HTR-8/SVneo (cell line): ENCODE results near the gene ARHGAP45.
A peak's percentile ranks its signal among the peaks of the same experiment; 100 is the strongest.
"Not testable (repeated sequence)": the region's sequence is repeated elsewhere in the genome, so short reads cannot be mapped to it uniquely, and the experiment has no call there.

Experiments
- DNase-seq: peaks from one replicate; pipeline ENCODE4 v3.0.0; 2011; ENCODE audit warnings: low spot score, mixed read lengths; ENCODE audit not compliant: insufficient read length
- FAIRE-seq: peaks from 2 replicates; lab custom pipeline; 2011; peaks lifted over from hg19 to GRCh38; lab: Jason Lieb, UNC

ARHGAP45 gene

GRCh38 chr19:1125601-1126467 is 58.9 kb downstream of the ARHGAP45 start:
- DNase-seq (no peak), FAIRE-seq (no peak)

- no peak for DNase-seq
- FAIRE-seq = no peak
These were observed 60.2 kb downstream of the ARHGAP45 start for GRCh38 chr19:1126984-1127760.

GRCh38 chr19:1128106-1128505 is 61.1 kb downstream of the ARHGAP45 start:
- FAIRE-seq (no peak), DNase-seq (no peak)

- not testable (repeated sequence) for DNase-seq, FAIRE-seq
These were observed 62.1 kb downstream of the ARHGAP45 start for GRCh38 chr19:1129084-1129483.

DNA sequence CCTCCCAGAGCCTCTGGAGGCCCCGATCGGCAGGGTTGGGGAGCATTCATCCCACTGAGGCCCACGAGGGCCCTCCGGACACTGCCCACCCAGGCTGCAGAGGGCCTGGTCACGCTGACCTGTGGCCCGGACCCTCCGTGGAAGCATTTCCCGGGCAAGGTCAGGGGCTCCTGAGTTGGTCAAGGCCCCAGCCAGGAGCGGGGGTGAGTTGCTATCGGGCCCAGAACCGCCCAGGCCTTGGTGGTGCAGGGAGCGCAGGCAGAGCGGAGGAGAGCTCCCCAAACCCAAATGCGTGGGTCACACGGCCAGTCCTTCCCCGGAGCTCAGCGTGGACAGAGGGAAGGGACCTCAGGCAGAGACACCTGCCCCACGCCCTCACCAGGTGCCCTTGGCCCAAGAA is 62.6 kb downstream of the ARHGAP45 start:
- no peak for FAIRE-seq
- DNase-seq = no peak

DNA sequence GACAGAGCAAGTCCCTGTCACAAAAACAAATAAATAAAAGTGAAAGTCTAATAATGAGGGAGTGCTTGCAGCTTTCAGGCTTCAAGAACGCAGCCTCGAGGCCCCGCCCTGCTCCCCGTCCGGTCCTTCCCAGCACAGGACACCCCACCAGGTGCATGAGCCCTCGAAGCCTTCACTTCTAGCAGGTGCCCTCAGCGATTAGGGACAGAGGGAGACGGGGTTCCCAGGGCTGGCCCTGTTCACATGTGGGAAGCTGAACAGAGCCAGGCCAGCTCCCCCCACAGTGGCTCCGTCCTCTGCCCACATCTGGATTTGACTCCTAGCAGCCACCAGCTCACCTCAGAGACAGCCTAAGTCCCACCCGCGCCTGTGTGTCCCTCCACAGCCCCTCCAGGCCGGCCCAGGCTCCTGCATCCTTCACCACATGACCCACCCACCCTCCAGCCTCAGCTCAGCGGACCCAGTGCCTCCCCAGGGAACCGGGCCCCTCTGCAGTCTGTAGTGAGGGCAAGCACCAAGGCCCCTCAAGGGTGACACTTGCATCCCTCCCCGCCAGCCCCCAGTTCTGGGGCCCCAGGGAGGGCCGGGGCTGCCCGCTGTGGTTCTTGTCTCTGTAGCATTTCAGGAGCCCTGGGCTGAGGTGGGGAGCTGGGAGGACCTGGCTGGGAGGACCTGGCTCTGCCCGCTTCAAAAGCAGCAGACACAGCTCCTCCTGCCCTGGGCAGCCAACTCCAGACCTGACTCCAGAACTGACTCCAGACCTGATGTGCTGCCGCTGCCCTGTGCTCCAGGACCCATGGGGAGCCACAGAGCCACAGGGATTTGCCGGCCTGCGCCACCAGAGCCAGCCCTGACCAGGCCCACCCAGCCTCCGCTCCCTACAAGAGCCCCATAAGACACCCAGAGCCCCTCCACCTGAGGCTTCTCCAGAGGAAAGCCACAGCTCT is 64.1 kb downstream of the ARHGAP45 start:
- no peak for FAIRE-seq
- no peak for DNase-seq

DNA sequence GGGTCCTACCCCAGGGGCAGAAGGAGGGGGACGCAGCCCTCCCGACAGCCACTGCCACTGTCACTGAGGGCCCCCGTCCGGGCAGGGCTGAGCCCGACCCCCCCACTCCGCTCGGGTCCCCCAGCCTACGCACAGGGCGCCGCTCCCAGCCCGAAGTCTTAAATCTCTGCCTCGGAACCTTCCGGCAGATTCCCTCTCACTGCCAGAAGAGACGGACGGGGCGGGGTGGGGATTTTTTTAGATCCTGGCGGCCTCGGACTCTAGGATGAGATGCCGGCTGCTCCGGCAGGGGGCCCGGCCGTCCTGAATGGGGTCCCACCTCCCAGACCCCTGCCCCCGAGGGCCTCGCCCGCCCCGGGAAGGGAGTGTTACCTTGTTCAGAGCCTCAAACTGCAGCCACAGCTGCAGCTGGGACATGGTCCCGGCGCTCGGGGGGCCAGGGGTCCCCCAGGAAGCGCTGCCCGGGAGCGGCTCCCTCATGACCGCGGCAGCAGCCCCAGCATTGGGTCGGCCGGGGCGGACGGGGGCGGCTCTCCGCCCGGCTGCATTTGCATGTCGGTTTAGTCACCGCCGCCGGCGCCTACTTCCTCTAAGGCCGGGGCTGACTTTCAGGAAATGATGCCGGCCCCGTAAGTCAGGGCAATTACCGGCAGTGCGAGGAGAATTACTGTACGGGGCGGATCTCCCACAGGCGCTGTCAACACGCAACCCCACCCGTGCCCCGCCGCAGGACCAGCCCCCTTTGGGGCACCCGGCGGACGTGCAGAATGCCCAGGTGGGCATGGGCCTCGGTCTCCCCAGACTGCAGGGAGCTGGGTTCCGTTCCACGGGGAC is 65.0 kb downstream of the ARHGAP45 start:
- FAIRE-seq (peak; percentile 62), DNase-seq (peak; percentile 59)

DNA sequence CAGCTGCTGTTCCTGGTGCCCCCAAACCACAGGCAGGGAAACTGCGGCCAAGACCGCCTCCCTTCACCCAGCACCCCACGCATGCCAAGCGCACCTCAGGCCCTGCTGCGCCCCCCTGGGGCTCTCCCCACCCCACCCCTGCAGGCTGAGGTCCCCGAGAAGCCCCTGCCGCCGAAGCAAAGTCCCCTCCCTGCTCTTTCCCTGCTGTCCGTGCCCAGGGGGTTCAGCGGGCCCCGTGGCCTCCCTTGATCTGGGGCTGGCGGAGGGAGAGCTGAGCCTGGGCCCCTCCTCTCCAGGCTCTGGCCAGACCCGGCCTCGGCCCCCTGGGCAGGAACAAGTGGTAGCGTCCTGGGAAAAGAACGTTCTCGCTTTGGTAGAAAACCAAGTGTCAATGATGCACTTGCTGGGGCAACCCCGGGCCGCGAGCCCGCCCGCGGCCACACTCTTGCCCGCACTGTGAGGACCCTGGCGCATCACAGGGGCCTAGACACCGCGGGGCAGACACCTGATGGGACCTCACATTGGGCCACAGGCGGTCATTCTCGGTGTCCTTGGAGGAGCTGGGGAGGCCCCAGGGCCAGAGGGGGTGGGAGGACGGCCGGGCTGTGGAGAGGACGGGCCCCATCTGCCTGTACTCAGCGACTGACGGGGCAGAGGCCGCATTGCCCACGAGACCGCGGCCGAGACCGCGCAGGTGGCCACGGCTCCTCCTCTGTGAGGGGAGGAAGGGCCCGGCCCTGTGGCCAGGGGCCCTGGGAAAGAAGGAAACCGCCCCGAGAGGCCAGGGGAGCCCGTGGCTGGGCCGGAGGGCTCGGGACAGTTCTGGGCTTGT is 65.8 kb downstream of the ARHGAP45 start:
- FAIRE-seq = no peak
- no peak for DNase-seq

GRCh38 chr19:1133471-1133929 is 66.5 kb downstream of the ARHGAP45 start:
- DNase-seq = peak; percentile 34
- FAIRE-seq = no peak

DNA sequence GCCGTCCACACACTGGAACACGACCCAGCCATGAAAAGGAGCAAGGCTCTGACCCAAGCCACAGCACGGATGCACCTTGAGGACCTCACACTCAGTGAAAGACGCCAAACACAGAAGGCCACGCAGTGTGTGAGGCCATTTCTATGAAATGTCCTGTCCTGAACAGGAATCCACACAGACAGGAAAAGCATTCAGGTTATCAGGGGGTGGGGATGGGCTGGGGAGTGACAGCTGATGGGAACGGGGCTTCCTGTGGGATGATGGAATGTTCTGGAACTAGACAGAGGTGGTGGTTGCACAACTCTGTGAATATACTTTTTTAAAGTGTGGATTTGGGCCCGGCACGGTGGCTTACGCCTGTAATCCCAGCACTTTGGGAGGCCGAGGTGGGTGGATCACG is 67.5 kb downstream of the ARHGAP45 start:
- FAIRE-seq (no peak), DNase-seq (no peak)

GRCh38 chr19:1135454-1135853 is 68.5 kb downstream of the ARHGAP45 start:
- DNase-seq = no peak
- no peak for FAIRE-seq

DNA sequence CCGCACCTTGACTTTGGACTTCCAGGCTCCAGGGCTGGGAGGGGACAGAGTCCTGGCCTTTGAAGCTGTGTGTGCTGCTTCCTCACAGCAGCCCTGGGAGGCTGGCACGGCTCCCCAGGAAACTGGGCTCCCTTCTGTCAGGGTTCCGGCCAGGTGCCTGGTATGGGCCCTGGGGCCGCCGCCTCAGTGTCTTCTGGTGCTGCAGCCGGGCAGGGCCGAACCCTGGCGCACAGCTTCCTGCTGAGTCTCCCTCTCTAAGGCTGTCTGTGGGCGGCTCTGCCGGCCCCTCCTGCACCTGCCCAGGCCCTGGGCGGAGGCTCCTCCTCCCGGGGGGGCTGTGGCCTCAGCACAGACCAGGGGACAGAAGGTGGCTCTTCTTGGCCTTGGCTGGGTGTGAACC is 69.2 kb downstream of the ARHGAP45 start:
- DNase-seq (no peak), FAIRE-seq (no peak)
